NCI-H446 (cell line): Measurements from ENCODE around the gene PMEPA1.

ENCODE experiments used
- DNase-seq, 2 experiments: peaks; one replicate each; lab custom pipeline; 2025; lab: John Stamatoyannopoulos, UW

Gene PMEPA1

DNA sequence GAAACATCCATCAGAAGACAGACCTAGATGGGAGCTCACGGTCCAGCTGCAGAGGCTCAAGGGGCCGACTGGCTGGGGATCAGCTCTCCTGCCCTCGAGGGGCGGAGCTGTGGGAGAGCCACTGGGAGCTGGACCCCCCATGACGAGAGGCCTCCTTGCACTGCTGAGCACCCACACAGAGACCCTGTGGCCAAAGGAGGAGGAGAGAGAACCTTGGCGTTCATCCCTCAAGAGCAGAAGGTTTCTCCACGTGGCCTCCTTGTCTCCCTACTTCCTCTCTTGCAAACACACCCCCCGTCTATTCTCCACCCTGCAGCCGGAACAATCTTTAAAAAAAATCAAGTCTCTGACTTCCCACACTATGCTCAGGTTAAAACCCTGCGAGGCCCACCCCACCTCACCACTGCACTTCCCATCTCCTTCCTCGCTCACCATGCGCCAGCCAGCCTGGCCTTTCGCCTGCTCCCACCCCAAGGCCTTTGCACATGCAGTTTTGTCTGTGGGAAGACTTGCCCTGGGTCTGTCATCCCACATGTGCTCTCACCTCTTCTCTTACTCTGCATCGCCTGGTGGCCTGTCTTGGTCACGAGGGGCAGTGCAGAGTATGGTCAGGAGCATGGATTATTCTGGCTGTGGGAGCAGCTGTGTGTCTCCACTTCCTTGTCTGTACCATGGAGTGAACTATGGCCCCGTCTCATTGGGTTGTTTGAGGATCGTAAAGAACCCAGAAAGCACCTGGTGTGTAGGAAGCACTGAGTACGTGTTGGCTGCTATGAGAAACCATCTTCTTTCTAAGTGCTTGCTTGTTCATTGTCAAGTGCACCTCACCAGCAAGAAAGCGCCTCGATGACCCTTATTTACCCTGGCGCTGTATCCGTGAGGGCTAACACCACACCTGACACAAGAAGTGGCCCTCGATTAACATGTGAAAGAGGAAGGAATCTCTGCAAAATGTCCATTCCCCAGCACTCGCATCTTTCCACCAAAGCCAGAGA is 32.9 kb downstream of the PMEPA1 start:
- no peak for DNase-seq

DNA sequence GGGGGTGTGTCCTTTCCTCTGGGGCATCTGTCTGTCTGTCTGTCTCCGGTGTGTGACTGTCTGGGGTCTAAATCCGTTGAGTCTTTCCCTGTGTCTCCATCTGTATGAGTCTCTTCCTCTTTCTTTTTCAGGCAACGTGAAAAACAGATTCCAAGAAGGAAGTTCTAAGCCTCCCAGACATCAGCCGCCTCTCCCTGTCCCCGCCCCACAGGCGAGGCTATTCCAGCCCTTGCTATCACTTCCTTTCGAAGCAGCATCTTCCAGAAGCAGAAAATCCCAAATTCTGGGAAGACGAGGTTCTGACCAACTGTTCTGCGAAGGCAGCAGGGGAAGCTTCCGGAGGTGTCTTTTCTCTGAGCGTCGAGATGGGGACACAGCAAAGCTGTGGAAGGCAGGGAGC is 34.0 kb downstream of the PMEPA1 start:
- DNase-seq: no peak

DNA sequence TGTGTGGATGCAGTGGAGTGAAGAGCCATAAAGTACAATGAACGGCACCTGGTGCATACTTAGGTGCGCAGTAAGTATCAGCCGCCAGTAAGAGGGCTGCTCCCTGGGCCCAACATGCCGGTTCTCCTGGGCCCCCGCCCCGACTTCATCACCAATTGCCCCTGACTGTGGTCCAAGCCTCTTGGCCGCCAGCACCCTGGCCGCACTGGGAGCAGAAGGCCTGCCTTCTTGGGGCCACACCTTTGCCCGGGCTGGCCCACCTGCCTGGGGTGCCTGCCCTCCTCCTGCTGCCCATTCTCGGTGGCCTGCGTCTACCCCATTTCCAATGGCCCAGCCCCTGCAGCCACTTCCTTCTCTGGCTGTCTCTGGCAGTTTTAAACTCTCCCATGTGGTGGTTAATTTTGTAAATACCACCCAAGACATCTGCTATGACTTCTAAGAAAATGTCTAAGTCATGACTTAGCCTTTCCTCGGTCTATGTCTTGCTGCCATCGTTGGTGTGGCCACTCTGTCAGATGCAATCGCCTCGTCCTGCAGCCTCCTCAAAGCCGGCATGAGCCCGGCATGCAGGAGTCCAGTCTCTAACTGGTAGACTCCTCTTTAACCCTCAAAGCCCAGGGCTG is 36.8 kb downstream of the PMEPA1 start:
- no peak for DNase-seq

DNA sequence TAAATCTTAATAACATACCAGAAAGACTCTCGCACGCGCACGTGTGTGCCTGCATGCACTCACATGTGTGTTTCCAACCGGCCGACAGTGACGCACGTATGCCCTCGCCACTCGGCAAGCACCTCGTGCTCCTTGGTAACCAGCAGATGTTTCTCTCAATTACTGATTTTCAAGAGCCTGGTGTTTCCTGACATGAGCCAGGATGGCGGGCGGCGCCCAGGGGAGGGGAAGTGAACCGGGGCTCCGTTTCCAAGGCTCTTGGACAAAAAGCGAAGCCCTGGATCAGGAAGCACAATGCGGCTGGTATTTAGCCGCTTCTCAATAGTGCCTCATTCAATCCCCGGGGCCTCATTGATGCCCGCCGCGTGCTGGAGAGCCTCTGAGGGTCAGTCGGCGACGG is 37.7 kb downstream of the PMEPA1 start:
- DNase-seq: no peak

DNA sequence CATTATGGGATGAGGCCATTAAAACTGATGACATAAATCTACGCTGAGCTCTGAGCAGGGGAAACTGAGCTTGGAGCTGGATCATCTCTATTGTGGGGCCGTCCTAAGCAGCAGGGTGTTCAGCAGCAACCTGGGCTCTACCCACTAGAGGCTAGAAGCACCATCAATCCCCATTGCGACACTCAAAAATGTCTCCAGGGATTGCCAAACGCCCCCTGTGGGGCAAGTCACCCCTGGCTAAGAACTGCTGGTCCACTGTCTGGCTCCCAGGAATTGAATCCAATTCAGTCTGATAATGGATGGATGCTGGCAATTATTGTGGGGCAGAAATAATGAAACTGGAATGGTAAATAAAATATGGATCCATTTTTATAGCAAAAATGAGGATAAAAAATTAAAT is 38.2 kb downstream of the PMEPA1 start:
- no peak for DNase-seq

DNA sequence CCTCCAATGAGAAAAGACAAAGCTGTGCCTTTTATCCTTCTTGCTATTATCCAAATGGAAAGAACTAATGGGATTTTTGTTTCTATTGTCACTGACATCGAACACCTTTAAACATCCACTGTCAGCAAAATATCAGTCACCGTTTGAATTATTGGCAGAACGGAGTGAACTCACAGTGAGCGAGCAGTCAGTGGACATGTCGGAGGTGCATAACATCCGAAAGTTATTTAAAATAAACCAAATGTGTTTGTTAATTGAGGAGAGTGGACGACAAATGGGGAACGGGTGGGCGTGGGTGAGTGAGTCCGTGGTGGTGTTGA is 38.8 kb downstream of the PMEPA1 start:
- no peak for DNase-seq

DNA sequence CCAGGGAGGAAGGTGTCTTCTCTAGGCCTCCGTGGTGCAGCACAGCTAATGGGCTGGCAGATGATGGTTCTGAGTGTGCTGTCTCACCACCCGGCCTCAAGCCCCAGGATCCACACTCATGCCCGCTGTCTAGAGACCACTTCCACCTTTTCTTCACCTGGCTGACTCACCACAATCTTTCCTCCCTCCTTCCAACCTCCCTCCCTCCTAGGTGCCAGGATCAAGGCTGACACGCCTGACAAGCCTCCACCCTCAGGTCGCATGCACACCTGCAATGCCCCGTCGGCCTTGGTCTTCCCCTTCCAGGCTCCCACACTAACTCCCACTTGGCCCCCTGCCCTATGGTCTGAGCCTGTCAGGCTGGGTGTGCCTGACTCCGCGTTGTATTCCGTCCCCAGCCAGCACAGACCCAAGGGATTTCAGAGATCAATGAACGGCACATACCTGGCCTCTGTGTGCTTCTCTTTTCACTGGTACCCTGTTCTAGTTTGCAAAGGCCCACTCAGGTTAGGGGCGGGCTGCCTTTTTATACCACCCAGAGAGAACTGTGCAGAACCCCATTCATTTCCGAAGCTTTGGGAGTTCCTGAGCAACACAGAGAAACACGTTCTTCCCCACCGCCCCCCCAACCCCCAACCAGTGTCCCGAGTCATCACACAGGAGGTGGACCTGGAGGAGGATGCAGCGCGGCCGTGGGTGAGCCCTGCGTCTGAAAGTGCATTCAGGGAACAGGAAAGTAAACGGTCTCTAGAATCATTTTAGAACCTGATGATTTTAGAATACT is 39.3 kb downstream of the PMEPA1 start:
- no peak for DNase-seq

DNA sequence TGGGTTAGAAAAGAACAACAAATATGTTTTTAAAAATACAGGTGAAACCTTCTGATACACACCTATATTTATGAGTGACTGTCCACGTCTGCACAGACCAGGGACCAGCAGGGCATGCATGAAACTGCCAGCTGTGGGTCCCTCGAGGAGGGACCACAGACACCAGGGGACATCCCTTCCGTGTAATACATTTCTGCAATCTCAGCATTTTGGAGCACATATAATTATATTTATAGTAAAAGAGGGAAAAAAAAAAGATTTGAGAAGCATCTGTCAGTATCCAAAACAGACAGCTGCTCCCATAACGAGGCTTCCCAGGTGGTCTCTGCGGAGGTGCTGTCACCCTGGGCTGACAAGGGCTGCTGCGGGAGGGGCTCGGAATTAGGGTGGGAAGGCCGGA is 40.2 kb downstream of the PMEPA1 start:
- DNase-seq: no peak

DNA sequence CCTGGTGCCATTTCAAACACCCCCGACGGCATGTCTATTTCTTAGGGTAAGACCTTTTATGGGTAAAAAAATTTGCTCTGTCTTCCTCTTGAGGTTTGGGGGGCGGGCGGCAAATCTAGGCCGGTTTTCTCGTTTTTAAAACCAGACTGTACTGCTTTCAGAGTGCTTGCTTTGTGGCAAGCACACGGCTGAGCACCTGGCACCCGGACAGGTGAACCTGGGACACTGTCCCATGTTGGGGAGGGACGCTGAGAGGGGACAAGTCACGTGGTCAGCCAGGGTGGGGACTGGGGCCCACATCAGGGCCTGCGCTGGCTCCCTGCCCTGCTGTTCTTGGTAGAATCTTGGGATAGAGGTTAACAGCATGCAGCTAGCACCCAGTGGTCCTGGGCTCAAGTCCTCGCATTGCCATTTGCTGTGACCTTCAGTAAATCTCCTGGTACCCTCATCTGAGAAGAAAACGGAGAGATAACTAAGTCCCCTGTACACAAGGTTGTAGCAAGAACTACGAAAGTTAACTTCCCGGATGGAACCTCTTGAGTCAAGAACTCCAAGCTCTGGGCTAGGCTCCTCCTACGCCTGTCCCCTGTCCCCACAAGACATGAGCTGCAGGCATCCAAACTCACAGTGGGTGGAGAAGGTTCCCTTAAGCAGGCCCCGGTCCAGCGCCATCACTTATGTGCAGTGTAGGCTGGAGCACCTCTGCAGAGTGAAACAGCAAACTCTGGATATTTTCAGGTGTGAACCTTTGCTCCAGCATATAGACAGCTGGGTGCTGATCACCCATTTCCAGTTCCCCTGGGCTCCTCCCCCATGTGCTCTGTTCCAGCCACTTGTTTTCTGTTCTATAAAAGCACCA is 41.7 kb downstream of the PMEPA1 start:
- no peak for DNase-seq

DNA sequence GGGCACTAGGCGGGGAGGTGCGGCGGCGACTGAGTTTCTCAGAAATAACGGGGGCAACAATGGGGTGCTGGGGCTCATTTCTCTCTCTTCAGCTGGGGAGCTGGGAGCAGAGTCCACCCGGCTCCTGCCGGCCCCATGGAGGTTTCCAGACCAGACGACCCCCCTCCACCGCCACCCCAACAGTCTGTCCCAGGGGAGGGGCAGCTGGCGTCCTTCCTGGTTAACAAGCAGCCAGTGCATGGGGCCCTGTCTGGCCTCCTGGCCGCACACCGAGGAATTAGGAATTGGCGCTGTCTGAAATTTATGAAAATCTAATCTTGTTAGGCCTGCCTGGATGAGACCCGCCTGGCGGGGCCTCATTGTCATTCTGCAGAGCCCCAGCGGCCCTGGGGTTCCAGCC is 42.4 kb downstream of the PMEPA1 start:
- no peak for DNase-seq

DNA sequence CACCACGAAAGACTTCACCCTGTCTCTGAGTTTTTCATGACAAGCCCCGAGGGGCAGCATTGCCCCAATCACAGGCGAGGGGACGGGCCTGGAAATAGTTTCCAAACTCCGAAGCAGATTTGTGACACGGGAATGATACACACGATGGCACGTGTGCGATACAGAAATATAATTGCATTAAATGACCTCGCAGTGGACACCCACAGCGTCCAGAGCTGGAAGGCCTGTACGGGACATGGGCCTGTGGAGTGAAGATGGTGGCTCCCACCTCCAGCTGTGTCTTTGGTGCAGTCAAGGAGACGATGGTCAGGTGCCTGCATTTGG is 43.0 kb downstream of the PMEPA1 start:
- DNase-seq: no peak

DNA sequence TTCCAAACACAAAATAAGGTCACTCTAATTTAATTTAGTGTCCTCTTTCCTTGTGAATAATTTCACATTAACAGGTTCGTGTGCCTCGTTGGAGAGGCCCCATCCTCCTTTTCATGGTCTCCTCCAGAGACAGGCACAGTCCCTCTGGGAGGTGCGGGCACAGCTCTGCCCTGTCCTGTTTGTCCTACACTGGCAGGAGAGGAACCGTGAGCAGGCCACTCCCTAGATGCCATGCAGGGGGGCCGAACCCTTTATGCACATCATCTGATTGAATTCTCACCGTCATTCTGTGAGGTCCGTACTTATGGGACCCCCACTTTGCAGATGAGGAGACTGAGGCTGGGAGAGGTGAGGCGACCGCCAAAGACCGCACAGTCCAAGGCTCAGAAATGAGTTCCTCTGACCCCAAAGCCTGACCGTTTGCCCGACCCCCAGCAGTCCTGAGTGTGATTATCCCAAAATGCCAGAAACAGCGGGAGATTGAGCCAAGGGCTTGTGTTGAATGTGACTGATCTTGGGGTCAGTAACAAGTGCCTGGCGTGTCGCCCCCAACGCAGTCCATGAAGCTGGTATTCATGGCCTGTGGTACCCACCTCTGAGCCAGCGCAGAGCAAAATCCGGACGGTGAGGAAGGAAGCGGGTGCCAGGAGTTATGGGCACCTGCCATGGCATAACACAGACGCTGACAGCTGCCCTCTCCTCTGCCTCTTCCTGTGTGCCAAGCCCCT is 43.5 kb downstream of the PMEPA1 start:
- no peak for DNase-seq

DNA sequence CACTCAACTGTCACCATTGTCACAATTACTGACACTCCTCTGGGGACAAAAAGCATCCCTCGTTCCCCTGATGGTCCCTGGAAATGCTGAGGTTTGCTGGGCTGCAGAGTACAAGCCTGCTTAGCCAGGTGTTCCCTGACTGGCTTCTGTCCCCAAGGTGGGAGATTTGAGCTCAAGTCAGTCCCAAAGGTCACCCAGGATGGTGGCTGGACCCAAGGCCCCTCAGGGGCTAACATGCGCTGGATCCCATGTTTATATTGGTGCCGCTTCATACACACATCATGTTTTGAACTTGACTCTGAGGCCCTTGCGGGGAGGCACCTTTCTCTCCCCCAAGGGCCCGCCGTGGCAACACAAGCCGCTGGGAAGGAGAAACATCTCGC is 44.2 kb downstream of the PMEPA1 start:
- DNase-seq: no peak

DNA sequence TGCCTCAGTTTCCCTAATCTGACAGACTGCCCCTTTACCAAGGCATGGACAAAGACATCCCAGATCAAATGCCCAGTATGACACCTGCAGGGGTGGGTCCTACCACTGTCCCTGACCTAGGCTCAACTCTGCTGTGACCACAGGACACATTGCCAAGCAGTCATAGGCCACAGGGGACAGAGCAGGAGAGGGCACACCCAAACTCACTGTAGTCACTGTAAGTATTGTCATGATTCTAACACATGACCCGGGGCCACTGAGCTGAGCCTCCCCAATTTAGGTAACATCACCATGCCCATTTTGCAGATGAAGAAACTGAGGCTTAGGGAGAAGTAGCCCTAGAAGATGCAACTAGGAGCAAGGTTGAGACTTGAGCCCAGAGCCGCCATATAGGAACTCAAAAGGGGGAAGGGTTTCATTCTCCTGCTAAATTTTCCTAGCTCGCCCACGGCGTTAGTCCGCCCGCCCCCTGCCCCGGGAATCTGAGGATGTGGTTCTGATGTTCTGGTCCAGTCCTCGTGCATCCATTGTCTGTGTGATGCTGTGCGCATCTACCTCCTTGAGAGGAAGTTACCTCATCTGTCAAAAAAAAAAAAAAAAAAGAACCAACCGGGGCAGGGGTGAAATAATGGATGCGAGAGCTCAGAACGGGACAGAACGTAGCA is 44.8 kb downstream of the PMEPA1 start:
- DNase-seq: no peak

DNA sequence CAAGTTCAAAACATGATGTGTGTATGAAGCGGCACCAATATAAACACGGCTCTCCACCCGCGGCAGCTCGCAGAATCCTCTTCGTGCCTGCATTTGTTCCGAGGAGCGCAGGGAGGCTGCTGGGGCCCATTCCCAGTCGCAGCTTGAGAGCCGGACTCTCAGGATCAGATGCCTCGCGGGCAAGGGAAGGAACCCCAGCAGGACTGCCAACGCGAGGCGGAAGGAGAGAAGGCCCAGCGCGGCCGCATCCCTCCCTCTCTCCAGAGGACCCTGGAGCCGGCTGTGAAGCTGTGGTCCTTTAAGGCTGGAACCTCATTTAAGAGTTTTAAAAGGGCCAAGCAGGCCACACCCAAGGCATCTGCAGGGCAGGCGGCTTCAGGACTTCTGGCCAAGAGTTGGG is 45.3 kb downstream of the PMEPA1 start:
- DNase-seq: no peak

DNA sequence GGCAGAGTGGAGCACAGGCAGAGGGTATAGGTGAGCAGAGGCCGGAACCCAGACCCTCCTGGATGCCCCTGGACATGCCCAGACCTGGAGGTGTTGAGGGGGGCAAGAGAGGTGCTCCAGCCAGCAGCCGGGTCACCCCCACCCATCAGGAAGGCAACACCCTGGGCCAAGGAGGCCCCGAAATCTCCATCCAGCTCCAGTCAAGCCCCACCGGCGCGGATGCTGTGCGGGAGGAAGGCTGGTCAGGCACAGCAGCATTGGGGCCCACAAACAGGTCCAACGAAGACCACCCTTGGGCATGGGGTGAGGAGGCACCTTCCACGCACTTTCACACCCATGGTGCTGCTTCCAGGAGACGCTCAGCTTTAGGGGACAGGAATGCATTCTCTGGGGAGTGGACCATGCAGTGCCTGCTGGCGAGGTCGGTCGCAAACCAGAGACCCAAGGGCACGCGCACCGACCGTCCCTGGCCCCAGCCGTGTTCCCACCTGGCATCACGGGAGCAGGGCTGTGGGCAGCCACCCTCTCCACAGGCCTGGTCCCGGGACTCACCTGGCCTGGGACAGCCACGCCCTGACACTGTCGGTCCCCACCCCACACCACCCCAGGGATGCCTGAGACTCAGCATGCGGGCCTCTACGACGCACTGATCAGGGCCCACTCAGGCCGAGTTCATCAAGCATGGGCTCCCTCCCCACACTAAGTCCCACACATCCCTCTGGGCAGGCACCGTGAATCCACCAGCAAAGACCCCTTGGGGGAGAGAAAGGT is 45.9 kb downstream of the PMEPA1 start:
- DNase-seq: no peak

DNA sequence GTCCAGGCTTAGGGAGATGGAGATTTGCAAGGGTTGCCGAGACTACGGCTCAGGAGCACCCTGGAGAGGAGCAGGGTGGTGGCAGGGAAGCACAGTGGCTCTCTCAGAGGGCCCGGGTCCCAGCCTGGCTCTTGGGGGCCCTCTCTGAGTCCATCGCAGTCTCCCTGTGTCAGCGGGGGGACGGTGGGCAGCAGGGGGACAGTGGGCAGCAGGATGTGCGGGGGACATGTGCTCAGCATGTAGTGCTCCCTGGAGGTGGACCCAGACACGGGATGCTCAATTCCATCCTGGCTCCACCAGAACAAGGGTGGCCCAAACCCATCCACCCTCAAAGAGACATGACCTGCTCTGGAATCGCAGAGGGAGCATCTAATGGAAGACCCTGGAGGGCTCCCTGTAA is 46.6 kb downstream of the PMEPA1 start:
- DNase-seq: no peak

DNA sequence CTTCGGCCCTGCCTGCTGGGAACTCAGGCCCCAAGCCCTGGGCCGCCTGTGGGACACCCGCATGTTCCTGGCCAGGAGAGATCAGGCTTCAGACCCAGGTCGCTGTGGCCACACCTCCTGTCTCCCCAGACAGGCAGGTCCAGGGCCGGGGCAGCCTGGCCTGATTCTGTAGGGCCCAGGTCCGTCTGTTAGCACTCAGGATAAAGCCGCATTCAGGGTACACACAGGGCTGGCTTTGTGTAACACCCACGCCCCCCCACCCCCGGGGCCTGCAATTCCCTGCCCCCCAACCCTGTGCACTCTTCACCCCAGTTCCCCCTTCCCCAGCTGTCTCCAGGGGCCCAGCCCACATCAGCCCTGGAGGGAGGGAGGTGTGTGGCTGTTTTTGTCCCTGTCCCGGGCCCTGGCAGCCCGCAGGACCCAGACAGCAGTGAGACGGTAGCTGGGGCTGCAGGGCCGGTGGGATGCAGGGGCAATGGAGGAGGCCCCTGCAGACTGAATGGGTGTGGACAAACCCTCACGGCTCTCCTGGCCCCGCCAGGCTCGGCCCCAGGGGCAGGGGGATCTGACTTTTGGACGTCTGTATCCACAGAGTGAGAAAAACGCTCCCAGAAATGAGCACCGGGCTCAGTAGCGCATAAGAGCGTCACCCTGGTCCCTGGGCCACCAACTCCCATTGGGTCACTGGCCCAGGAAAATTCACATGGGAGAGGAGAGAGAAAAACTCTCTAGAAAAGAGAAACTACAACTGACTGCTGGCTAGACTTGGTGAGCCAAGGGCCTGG is 47.2 kb downstream of the PMEPA1 start:
- DNase-seq: no peak

DNA sequence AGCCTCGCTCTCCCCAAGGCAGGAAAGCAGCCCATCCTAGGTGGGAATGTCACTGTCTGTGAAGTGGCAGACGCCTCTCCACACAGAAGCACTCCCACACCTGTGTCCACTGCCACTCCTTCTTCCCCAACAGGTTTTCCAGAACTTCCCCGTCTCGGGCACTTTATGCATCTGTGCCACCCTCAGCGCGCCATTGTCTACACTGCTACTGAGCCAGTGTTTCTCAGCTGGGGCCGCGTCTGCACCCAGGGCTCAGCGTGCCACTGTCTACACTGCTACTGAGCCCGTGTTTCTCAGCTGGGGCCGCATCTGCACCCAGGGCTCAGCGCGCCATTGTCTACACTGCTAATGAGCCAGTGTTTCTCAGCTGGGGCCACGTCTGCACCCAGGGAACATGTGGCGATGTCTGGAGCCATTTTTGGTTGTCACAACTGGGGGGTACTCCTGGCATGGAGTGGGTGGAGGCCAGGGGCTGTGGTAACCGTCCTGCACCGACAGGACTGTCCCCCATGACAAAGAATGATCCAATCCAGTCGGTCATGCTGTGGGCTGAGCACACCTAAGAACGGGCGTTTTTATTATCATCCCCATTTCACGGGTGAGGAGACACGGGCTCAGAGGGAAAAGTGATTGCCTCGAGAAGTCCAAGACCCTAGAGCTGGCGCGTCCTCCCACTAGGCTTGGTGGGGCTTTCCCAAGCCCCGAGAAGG is 47.9 kb downstream of the PMEPA1 start:
- DNase-seq: no peak
